H1 (cell line): ENCODE results near the gene TBCA. TPM values are rescaled to one million over a fixed set of nuclear protein-coding genes. Genes with fewer than 3 reads are reported as not detected.

ENCODE experiments used
- CTCF ChIA-PET: fragments of 300-600 bp; sonication (Branson Sonifier 250); formaldehyde crosslinking; loops from one replicate; lab custom pipeline; 2021; ENCODE audit not compliant: partially characterized antibody; lab: Charles Lee
- POLR2A ChIA-PET: fragments of 300-600 bp; sonication (Branson Sonifier 250); formaldehyde crosslinking; loops from one replicate; lab custom pipeline; 2021; ENCODE audit warnings: inconsistent platforms; ENCODE audit not compliant: partially characterized antibody; lab: Charles Lee
- DNase-seq, 2 experiments: peaks; one replicate each; pipeline versions ENCODE4 v3.0.0 to v3.0.0-alpha.2; 2010 to 2022; ENCODE audit warnings: low spot score in 2 of 2, low read depth in 1 of 2, mixed read lengths in 1 of 2
- FAIRE-seq: peaks from 2 replicates; lab custom pipeline; 2011; peaks lifted over from hg19 to GRCh38; lab: Jason Lieb, UNC
- H2AFZ ChIP-seq: 2 replicates; pipeline ENCODE4 v1.8.1; 2012; ENCODE audit warnings: low read length, inconsistent platforms
- H2AK5ac ChIP-seq: 2 replicates; pipeline ENCODE4 v1.6.1; 2013; ENCODE audit warnings: low read depth, low read length
- H2BK120ac ChIP-seq: replicated peaks from 2 replicates; pipeline ENCODE3; 2013; ENCODE audit warnings: low read depth, low read length, inconsistent platforms
- H2BK12ac ChIP-seq: 2 replicates; pipeline ENCODE4 v1.6.1; 2013; ENCODE audit warnings: low read depth, low read length
- H2BK15ac ChIP-seq: 2 replicates; pipeline ENCODE4 v1.6.1; 2013; ENCODE audit warnings: low read length
- H2BK20ac ChIP-seq: 2 replicates; pipeline ENCODE4 v1.6.1; 2013; ENCODE audit warnings: low read length
- H2BK5ac ChIP-seq: 2 replicates; pipeline ENCODE4 v1.6.1; 2013; ENCODE audit warnings: low read depth, low read length
- H3K14ac ChIP-seq: 2 replicates; pipeline ENCODE4 v1.6.1; 2013; ENCODE audit warnings: inconsistent platforms; ENCODE audit not compliant: insufficient read length
- H3K18ac ChIP-seq: 2 replicates; pipeline ENCODE4 v1.6.1; 2013; ENCODE audit warnings: low read length; ENCODE audit errors: extremely low read depth
- H3K23ac ChIP-seq: 2 replicates; pipeline ENCODE4 v1.6.1; 2013; ENCODE audit warnings: inconsistent platforms; ENCODE audit not compliant: insufficient read length
- H3K23me2 ChIP-seq: 2 replicates; pipeline ENCODE4 v1.6.1; 2013; ENCODE audit warnings: low read depth, low read length
- H3K27ac ChIP-seq: 2 replicates; pipeline ENCODE4 v1.6.1; 2011; ENCODE audit warnings: low read depth, low read length, inconsistent platforms
- H3K27me3 ChIP-seq, 4 experiments: replicated peaks in 1 of 4; 1 replicate in 1 of 4; 2 replicates in 3 of 4; pipeline versions ENCODE4 v1.6.1 to v1.8.1; 2011 to 2013; ENCODE audit warnings: low read length in 3 of 4, mild to moderate bottlenecking in 3 of 4, inconsistent platforms in 2 of 4, mixed read lengths in 2 of 4, moderate library complexity in 1 of 4; ENCODE audit not compliant: control insufficient read depth in 3 of 4, insufficient read depth in 3 of 4; ENCODE audit errors: extremely low read depth in 1 of 4
- H3K36me3 ChIP-seq, 4 experiments: 2 replicates each; pipeline versions ENCODE4 v1.6.1 to v1.8.1; 2011 to 2013; ENCODE audit warnings: mild to moderate bottlenecking in 4 of 4, low read length in 3 of 4, moderate library complexity in 2 of 4, control low read depth in 1 of 4, inconsistent platforms in 1 of 4; ENCODE audit not compliant: insufficient read depth in 4 of 4, control insufficient read depth in 2 of 4
- H3K4ac ChIP-seq: replicated peaks from 2 replicates; pipeline ENCODE3; 2013; ENCODE audit warnings: low read length, low read depth, mixed read lengths, inconsistent platforms; ENCODE audit not compliant: insufficient read length
- H3K4me1 ChIP-seq, 4 experiments: replicated peaks in 1 of 4; 1 replicate in 1 of 4; 2 replicates in 3 of 4; pipeline versions ENCODE4 v1.6.1 to v1.8.1; 2011 to 2013; ENCODE audit warnings: low read length in 3 of 4, inconsistent platforms in 2 of 4, mixed read lengths in 1 of 4; ENCODE audit not compliant: insufficient read depth in 4 of 4, control insufficient read depth in 3 of 4
- H3K4me2 ChIP-seq, 2 experiments: 2 replicates each; pipeline versions ENCODE4 v1.6.1 to v1.8.1; 2011 to 2013; ENCODE audit warnings: low read depth in 2 of 2, low read length in 2 of 2, control low read depth in 1 of 2, inconsistent platforms in 1 of 2, mild to moderate bottlenecking in 1 of 2; ENCODE audit not compliant: insufficient read depth in 1 of 2
- H3K4me3 ChIP-seq, 4 experiments: fragments of 200-600, 300-600 bp in 1 of 4; sonication (generic), shearing (Covaris generic), sonication (Bioruptor Twin) in 1 of 4; 2 replicates each; pipeline versions ENCODE4 v1.5.1 to v1.8.1; 2011 to 2016; ENCODE audit warnings: low read length in 4 of 4, low read depth in 3 of 4, control low read depth in 2 of 4, inconsistent platforms in 2 of 4, mild to moderate bottlenecking in 2 of 4, mixed read lengths in 1 of 4, moderate library complexity in 1 of 4; ENCODE audit not compliant: insufficient read depth in 2 of 4; ENCODE audit errors: extremely low read depth in 1 of 4
- H3K56ac ChIP-seq: replicated peaks from 2 replicates; pipeline ENCODE3; 2013; ENCODE audit warnings: low read depth, mild to moderate bottlenecking, mixed read lengths, low read length, inconsistent platforms; ENCODE audit not compliant: insufficient read length
- H3K79me1 ChIP-seq: 2 replicates; pipeline ENCODE4 v1.6.1; 2013; ENCODE audit warnings: low read depth, low read length, control low read depth
- H3K79me2 ChIP-seq, 2 experiments: 2 replicates each; pipeline versions ENCODE4 v1.6.1 to v1.8.1; 2012 to 2013; ENCODE audit warnings: low read length in 2 of 2, mild to moderate bottlenecking in 2 of 2, inconsistent platforms in 1 of 2; ENCODE audit not compliant: insufficient read depth in 2 of 2, control insufficient read depth in 1 of 2
- H3K9ac ChIP-seq, 4 experiments: replicated peaks in 1 of 4; 1 replicate in 1 of 4; 2 replicates in 3 of 4; pipeline versions ENCODE4 v1.6.1 to v1.8.1; 2011 to 2013; ENCODE audit warnings: low read depth in 3 of 4, low read length in 3 of 4, control low read depth in 2 of 4, mild to moderate bottlenecking in 2 of 4, moderate library complexity in 2 of 4, inconsistent platforms in 1 of 4; ENCODE audit errors: extremely low read depth in 1 of 4
- H3K9me3 ChIP-seq, 2 experiments: 2 replicates each; pipeline versions ENCODE4 v1.6.1 to v1.8.1; 2012 to 2013; ENCODE audit warnings: mild to moderate bottlenecking in 2 of 2, moderate library complexity in 2 of 2, control low read depth in 1 of 2, inconsistent platforms in 1 of 2, low read depth in 1 of 2, low read length in 1 of 2, mixed read lengths in 1 of 2; ENCODE audit not compliant: insufficient read depth in 2 of 2
- H4K20me1 ChIP-seq, 2 experiments: replicated peaks in 1 of 2; 2 replicates each; pipeline versions ENCODE3 to v1.8.1; 2011 to 2013; ENCODE audit warnings: inconsistent platforms in 2 of 2, low read length in 2 of 2, mild to moderate bottlenecking in 1 of 2; ENCODE audit not compliant: insufficient read depth in 2 of 2, control insufficient read depth in 1 of 2
- H4K5ac ChIP-seq: 2 replicates; pipeline ENCODE4 v1.6.1; 2013; ENCODE audit warnings: low read length, low read depth, mixed read lengths, inconsistent platforms; ENCODE audit not compliant: insufficient read length
- H4K8ac ChIP-seq: 2 replicates; pipeline ENCODE4 v1.8.0; 2013; ENCODE audit warnings: mild to moderate bottlenecking, moderate library complexity, low read length, inconsistent platforms; ENCODE audit not compliant: insufficient read depth; ENCODE audit errors: extremely low read depth
- H4K91ac ChIP-seq: replicated peaks from 2 replicates; pipeline ENCODE3; 2013; ENCODE audit warnings: low read length, mixed read lengths, inconsistent platforms; ENCODE audit not compliant: insufficient read length
- RAD21 ChIP-seq, 2 experiments: IDR thresholded peaks in 1 of 2; conservative IDR thresholded peaks in 1 of 2; 2 replicates each; pipeline ENCODE4 v1.6.1; 2011; ENCODE audit warnings: low read depth in 2 of 2, low read length in 2 of 2, improper control_type of control experiment in 1 of 2, inconsistent platforms in 1 of 2, mild to moderate bottlenecking in 1 of 2, moderate library complexity in 1 of 2
- TAF1 ChIP-seq: IDR thresholded peaks from 2 replicates; pipeline ENCODE4 v1.6.1; 2011; ENCODE audit warnings: mild to moderate bottlenecking, low read depth, low read length
- WGBS, 2 experiments: shearing (Covaris generic) in 1 of 2; methylation state at CpG; one replicate each; pipeline versions ENCODE4 v1.1.6 to v1.1.7; 2013 to 2015; ENCODE audit warnings: low lambda C conversion rate in 2 of 2, mixed read lengths in 2 of 2, inconsistent platforms in 1 of 2, low coverage in 1 of 2, missing lambda C conversion rate in 1 of 2; ENCODE audit not compliant: insufficient replicate concordance in 2 of 2, insufficient coverage in 1 of 2, insufficient read length in 1 of 2; ENCODE audit errors: extremely low coverage in 1 of 2, missing lambda C conversion rate in 1 of 2; 5-methylcytosine and 5-hydroxymethylcytosine counted together
- polyA plus RNA-seq, 7 experiments: library from polyadenylated mRNA; depleted of rRNA in 3 of 7; stranded (reverse) in 5 of 7; unstranded in 2 of 7; fragments of >200 nt in 5 of 7; fragments of 200-250 nt in 2 of 7; gene quantifications; 1 replicate in 5 of 7; 2 replicates in 1 of 7; 4 replicates in 1 of 7; pipeline versions ENCODE4 v1.2.1 to v1.2.3, GENCODE V29; 2011 to 2013; ENCODE audit warnings: missing spikeins in 2 of 7, mixed read lengths in 2 of 7
- total RNA-seq: library from RNA; stranded (reverse); fragmentation: NEBNext Ultra II Directional; extraction: Animal tissue kit (Norgen Biotek cat#: 25700); gene quantifications from 2 replicates; pipeline ENCODE4 v1.2.1, GENCODE V29; 2021

TBCA gene
- total and polyA plus RNA-seq, 2 of the 8 experiments (the other 6 are each of a cell fraction or from before 2014, with no cell fraction given) = 55.7 to 320 TPM

DNA sequence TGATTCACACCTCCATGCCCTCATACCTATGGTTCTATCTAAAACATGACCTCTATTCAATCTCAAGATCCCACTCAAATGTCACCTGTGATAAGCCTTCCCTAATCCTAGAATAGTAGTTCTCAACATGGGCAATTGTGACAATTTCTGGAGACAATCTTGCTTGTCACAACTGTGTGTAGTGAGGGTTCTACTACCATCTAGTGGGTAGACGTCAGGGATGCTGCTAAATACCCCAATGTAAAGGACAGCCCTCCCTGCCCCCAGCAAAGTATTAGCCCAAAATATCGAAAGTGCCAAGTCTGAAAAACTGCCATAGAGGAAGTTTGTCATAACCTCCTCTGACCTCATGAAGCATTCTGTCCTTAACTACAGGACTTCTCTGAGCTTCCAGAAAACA is 32.0 kb downstream of the TBCA start:
- DNase-seq (no peak), FAIRE-seq (peak; percentile 39)
- CTCF ChIA-PET = interaction anchor here (1.2 to 1.9 kb wide), 5 partner anchors 10 to 105 kb away, joined by 3 to 5 read pairs (median 3); no protein-coding TSS in a partner anchor
- Histone ChIP-seq H2BK120ac (no peak overlapping the region), H3K36me3 (no peaks in the 10 kb centered on the region), H2BK12ac (no peak overlapping the region), H3K23me2 (no peaks in the 10 kb centered on the region), H3K56ac (no peak overlapping the region), H4K5ac (no peak overlapping the region), H3K79me1 (peaks cover 2% of the 10 kb centered on the region; the same call in 1 of the 2 replicates), H2AFZ (no peak overlapping the region), H2BK5ac (no peak overlapping the region), H3K4me2 (no peak overlapping the region), H3K4me1 (peaks cover 0 to 6% (median 0%) of the 10 kb centered on the region in 4 experiments; a peak in 2 of 7 replicates), H4K91ac (no peak overlapping the region), H3K4me3 (no peak overlapping the region), H3K18ac (no peak overlapping the region), H3K79me2 (peaks cover 0 to 95% of the 10 kb centered on the region in 2 experiments; a peak in 2 of 4 replicates), H2BK20ac (no peak overlapping the region), H2BK15ac (no peak overlapping the region), H3K9ac (no peak overlapping the region), H3K23ac (no peak overlapping the region), H3K27me3 (no peaks in the 10 kb centered on the region), H3K27ac (no peak overlapping the region), H3K9me3 (no peaks in the 10 kb centered on the region), H3K14ac (no peak overlapping the region), H4K8ac (no peak overlapping the region), H3K4ac (no peak overlapping the region), H4K20me1 (peaks cover 11 to 13% of the 10 kb centered on the region in 2 experiments), H2AK5ac (no peak overlapping the region)
- TF ChIP-seq TAF1 (no peak), RAD21 (IDR thresholded peaks at IDR 0.05 in 1 of 2, conservative IDR thresholded peaks at IDR 0.05 in 1 of 2; ENCODE audit: low read depth in 2 of 2, low read length in 2 of 2) (peak; percentile 43 to 61)
- WGBS, 2 experiments = 84% methylated on average over 2 of the region's 2 CpGs; no CpG with 5 or more reads in 1 of the 2 experiments
- POLR2A ChIA-PET = no interaction called here
